Loucy (cell line): ENCODE data around the gene AQP9.

ENCODE experiments used
- H2AFZ ChIP-seq: fragments of 200-600 bp; sonication (generic); 2 replicates; pipeline ENCODE4 v1.6.0; 2016; ENCODE audit warnings: antibody characterized with exemption, mild to moderate bottlenecking, low read length, moderate library complexity
- H3F3A ChIP-seq: fragments of 200-600 bp; 2 replicates; pipeline ENCODE4 v1.6.0; 2016; ENCODE audit warnings: antibody characterized with exemption, low read depth, mild to moderate bottlenecking
- H3K27me3 ChIP-seq: fragments of 200-600 bp; sonication (generic); 2 replicates; pipeline ENCODE4 v1.6.1; 2014; ENCODE audit warnings: low read length, mild to moderate bottlenecking; ENCODE audit not compliant: insufficient read depth, poor library complexity, severe bottlenecking
- H3K36me3 ChIP-seq: fragments of 200-600 bp; sonication (generic); 2 replicates; pipeline ENCODE4 v1.6.1; 2016; ENCODE audit warnings: low read length; ENCODE audit not compliant: insufficient read depth
- H3K4me1 ChIP-seq: fragments of 200-600 bp; sonication (generic); 2 replicates; pipeline ENCODE4 v1.5.1; 2014; ENCODE audit warnings: low read length, mild to moderate bottlenecking; ENCODE audit not compliant: insufficient read depth, poor library complexity, severe bottlenecking
- H3K4me2 ChIP-seq: fragments of 200-600 bp; sonication (generic); 2 replicates; pipeline ENCODE4 v1.6.0; 2014; ENCODE audit warnings: antibody characterized with exemption, low read length, low read depth, mild to moderate bottlenecking; ENCODE audit not compliant: poor library complexity, severe bottlenecking
- H3K4me3 ChIP-seq: fragments of 200-600 bp; sonication (generic); 2 replicates; pipeline ENCODE4 v1.5.1; 2014; ENCODE audit warnings: low read length, mild to moderate bottlenecking, mixed read lengths; ENCODE audit not compliant: poor library complexity, severe bottlenecking
- H3K79me2 ChIP-seq: fragments of 200-600 bp; sonication (generic); 2 replicates; pipeline ENCODE4 v1.6.1; 2014; ENCODE audit warnings: low read length; ENCODE audit not compliant: insufficient read depth
- H3K9ac ChIP-seq: fragments of 200-600 bp; sonication (generic); 2 replicates; pipeline ENCODE4 v1.6.0; 2014; ENCODE audit warnings: mild to moderate bottlenecking, low read depth, low read length, moderate library complexity; ENCODE audit not compliant: poor library complexity, severe bottlenecking
- H3K9me2 ChIP-seq: fragments of 200-600 bp; sonication (generic); replicated peaks from 2 replicates; pipeline ENCODE4 v1.6.1; 2016; ENCODE audit warnings: low read depth, low read length, mixed read lengths
- H3K9me3 ChIP-seq: fragments of 200-600 bp; sonication (generic); 2 replicates; pipeline ENCODE4 v1.6.1; 2014; ENCODE audit warnings: mild to moderate bottlenecking, antibody characterized with exemption, low read length, low read depth; ENCODE audit not compliant: insufficient read depth
- H4K20me1 ChIP-seq: fragments of 200-600 bp; sonication (generic); 2 replicates; pipeline ENCODE4 v1.6.0; 2014; ENCODE audit warnings: antibody characterized with exemption, low read length, mild to moderate bottlenecking; ENCODE audit not compliant: insufficient read depth, poor library complexity, severe bottlenecking
- EZH2phosphoT487 ChIP-seq: fragments of 200-600 bp; IDR thresholded peaks from 2 replicates; pipeline ENCODE4 v1.6.1; 2018; ENCODE audit warnings: antibody characterized with exemption, mild to moderate bottlenecking, moderate library complexity, borderline replicate concordance
- TF ChIP-seq, protein P1 (sequence below): fragments of 200-600 bp; sonication (generic); conservative IDR thresholded peaks from 2 replicates; pipeline ENCODE4 v1.5.1; 2014; ENCODE audit warnings: mild to moderate bottlenecking, antibody characterized with exemption, low read length

The AQP9 gene

DNA sequence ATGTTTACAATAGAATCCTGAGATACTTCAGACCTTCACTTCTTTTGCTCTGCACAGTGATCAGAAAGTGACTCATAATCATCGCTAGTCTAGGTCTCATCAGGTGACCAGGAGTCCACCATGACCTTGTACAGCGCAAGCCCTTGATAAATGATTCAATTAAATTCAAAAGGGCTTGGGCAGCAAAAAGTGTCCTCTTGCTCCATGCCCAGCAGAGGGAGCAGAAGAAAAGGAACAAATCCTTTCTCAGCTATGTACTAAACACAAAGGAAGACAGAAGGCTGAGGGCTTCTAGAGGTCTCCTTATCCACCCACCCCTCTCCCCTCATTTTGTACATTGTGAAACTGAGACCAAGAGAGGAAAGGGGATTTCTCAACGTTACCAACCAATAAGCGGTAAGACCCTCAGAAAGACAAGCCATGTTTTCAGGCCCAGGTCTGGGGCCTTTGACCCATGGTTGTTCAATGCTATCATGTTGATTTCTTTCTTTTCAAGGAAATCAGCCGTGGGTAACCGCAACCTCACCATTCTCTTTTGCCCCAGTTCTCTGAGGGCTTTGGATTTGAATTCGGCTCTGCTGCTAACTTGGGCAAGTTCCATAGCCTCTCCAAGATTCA lies 74.8 kb downstream of the AQP9 start:
- H3K9ac ChIP-seq: no peak overlapping the region
- no peaks in the 10 kb centered on the region for H3K79me2 ChIP-seq
- H4K20me1 ChIP-seq: no peaks in the 10 kb centered on the region
- no peaks in the 10 kb centered on the region for H3K4me1 ChIP-seq
- no peaks in the 10 kb centered on the region for H3F3A ChIP-seq
- no peaks in the 10 kb centered on the region for H3K9me2 ChIP-seq
- no peak overlapping the region for H3K4me3 ChIP-seq
- H3K27me3 ChIP-seq: no peaks in the 10 kb centered on the region
- no peaks in the 10 kb centered on the region for H3K9me3 ChIP-seq
- H2AFZ ChIP-seq: peak overlapping the region; percentile 69
- H3K36me3 ChIP-seq: no peaks in the 10 kb centered on the region
- no peak for TF ChIP-seq EZH2phosphoT487
- TF ChIP-seq, protein P1, sequence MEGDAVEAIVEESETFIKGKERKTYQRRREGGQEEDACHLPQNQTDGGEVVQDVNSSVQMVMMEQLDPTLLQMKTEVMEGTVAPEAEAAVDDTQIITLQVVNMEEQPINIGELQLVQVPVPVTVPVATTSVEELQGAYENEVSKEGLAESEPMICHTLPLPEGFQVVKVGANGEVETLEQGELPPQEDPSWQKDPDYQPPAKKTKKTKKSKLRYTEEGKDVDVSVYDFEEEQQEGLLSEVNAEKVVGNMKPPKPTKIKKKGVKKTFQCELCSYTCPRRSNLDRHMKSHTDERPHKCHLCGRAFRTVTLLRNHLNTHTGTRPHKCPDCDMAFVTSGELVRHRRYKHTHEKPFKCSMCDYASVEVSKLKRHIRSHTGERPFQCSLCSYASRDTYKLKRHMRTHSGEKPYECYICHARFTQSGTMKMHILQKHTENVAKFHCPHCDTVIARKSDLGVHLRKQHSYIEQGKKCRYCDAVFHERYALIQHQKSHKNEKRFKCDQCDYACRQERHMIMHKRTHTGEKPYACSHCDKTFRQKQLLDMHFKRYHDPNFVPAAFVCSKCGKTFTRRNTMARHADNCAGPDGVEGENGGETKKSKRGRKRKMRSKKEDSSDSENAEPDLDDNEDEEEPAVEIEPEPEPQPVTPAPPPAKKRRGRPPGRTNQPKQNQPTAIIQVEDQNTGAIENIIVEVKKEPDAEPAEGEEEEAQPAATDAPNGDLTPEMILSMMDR: peak; percentile 76
- no peak overlapping the region for H3K4me2 ChIP-seq

DNA sequence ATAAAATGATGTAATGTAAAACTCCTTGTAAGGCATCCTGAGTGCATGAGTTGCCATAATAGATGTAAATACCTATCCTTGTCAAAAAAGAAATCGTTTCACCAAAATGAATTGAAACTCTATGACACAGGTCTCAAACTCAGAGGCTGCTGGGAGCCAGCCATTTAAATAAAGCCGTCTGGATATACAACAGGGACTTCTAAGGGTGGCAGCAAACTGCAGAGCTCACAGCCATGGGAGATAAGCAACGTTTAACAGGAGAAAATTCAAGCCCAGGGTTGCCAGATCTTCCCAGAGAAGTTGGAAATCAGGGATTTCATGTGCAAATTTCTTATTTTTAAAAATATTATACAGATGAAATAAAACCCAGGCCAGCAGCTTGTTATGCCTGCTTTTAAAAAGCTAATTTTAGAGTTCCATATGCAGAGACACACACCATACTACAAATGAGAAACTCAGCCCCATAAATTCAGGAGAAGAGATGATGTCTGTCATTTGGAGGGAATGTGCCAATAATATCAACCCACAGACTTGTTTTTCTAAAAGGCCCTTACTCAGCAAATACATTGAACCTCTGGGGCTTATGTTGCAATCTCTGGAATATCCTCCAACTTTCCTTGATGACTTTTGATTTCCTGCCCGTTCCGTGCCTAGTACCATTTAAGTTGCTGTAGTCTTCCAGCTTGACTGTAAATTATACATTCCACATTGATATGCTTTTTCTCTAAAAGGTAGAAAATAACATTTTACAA lies 75.6 kb downstream of the AQP9 start:
- H3K4me2 ChIP-seq: no peak overlapping the region
- no peaks in the 10 kb centered on the region for H3K4me1 ChIP-seq
- no peaks in the 10 kb centered on the region for H3K9me2 ChIP-seq
- H4K20me1 ChIP-seq: no peaks in the 10 kb centered on the region
- no peak overlapping the region for H3K4me3 ChIP-seq
- no peaks in the 10 kb centered on the region for H3K9me3 ChIP-seq
- no peaks in the 10 kb centered on the region for H3K79me2 ChIP-seq
- no peaks in the 10 kb centered on the region for H3F3A ChIP-seq
- no peaks in the 10 kb centered on the region for H3K27me3 ChIP-seq
- no peak overlapping the region for H3K9ac ChIP-seq
- TF ChIP-seq, protein P1: no peak
- no peak for TF ChIP-seq EZH2phosphoT487
- H3K36me3 ChIP-seq: no peaks in the 10 kb centered on the region
- H2AFZ ChIP-seq: 0 out of 2 replicates have a peak overlapping the region, but pooled peaks have one; percentile 36

DNA sequence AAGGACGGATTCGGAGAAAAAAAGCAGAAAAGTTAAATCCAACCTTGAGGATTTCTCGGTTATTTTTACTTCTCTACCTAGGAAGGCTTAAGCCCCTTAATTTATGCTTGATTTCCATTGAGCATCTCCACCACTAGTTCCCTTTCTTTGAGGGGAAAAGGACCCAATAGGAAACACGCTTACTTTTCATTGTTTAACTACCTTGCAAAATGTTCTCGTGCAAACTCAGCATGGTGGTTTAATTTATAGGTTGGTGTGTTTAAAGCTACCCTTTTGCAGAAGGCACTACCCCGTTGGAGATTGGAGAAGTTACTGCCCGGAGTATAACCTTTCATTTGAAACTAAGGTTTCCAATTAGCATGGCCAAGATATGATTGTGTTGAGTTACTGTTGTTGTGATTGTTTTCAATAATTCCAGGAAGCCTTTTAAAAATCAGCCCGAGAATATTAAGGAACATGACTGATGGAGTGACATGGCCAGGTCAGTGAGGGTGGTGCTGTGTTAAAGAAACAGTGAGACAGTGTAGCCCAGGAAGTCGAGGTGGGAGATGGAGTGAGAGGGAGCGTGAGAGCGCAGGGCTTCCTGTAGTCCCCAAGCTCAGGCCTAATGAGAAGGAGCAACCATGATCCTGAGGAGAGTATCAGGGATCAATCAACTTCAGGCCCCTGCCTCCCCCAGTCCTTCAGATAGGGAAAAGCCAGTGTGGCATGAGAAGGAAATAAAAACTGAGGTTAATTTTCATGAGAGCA lies 76.6 kb downstream of the AQP9 start:
- no peaks in the 10 kb centered on the region for H4K20me1 ChIP-seq
- 0 out of 2 replicates have a peak overlapping the region, but pooled peaks have one; percentile 54 for H2AFZ ChIP-seq

More for the DNA sequence above, 76.6 kb downstream of the AQP9 start:
- Histone ChIP-seq H3K9me2 (no peaks in the 10 kb centered on the region), H3F3A (no peaks in the 10 kb centered on the region), H3K4me2 (no peak overlapping the region), H3K9me3 (no peaks in the 10 kb centered on the region), H3K27me3 (no peaks in the 10 kb centered on the region), H3K9ac (no peak overlapping the region), H3K4me1 (no peaks in the 10 kb centered on the region), H3K79me2 (no peaks in the 10 kb centered on the region), H3K36me3 (no peaks in the 10 kb centered on the region), H3K4me3 (no peak overlapping the region)
- TF ChIP-seq EZH2phosphoT487: no peak
- TF ChIP-seq, protein P1: no peak
